ENCODE results near the gene TUT7.
A peak's percentile ranks its signal among the peaks of the same experiment; 100 is the strongest.

DNA sequence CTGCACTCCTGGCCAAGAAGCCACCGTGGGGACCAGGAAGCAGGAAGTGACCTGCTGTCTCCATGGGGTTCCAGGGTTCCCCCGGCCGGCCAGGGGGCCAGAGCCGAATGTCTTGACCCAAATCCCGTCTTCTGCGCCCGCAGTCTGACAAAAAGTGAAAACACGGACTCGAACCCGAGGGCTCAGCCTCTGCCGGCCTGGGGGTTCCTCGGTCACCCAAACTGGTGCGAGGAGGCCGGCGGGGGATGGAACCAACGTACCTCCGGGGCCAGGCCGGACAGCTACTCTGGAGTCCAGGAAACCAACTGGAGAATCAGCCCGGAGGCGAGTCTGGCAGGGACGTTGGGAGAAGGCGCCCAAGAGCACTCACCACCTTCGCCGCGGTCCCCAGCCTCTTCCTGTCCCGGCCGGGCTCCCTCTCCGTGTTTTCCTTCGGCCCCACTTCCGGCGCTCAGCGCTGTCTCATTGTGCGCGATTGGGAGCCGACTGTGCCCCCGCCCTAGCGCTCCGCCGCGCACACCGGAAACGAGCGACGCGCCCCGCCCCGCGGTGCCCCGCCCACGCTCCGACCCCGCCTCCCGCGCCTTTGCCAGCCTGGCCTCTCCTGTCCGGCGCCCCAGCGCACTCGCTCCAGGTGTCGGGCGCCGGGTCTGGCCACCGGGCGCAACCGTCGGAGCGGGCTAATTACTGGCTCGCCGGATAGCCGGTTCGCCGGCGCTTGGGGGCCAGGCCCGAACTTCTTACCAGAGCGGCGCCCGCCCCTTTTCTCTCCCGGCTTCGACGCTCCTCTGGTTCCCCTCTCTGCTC lies at the start of gene TUT7:
- TF ChIP-seq CTCF (IDR thresholded peaks at IDR 0.05) (no peak), EZH2 (IDR thresholded peaks at IDR 0.05) (peak; percentile 71), EZH2phosphoT487 (IDR thresholded peaks at IDR 0.05) (no peak)
